ENCODE data around the gene CHI3L1.

The CHI3L1 gene

GRCh38 chr1:203180611-203181330 lies 5.7 kb downstream of the CHI3L1 start:
- DNase-seq = no peak

- no peak for DNase-seq
Observed at GRCh38 chr1:203179667-203180005, 6.9 kb downstream of the CHI3L1 start.

- DNase-seq = peak; percentile 80
Observed at GRCh38 chr1:203178821-203179666, 7.5 kb downstream of the CHI3L1 start.

DNA sequence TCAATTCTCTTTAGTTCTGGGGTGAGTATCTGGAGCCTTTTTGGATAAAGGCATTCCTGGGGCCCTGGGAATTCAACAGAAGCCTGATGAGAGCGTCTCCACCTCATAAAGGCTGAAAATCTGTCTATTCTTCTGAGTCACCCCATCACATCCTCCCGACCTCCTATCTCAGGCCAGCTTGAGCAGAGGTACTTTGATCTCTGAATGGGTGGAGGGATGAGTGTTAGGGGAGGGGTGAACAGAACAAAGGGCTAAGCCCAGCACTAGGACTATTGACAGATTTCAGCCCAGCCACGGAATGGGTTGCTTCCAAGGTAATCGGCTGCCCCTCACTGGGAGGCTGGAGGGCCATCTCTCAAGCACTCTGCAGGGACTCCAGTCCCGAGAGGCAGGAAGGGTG lies 8.4 kb downstream of the CHI3L1 start:
- DNase-seq = no peak

DNA sequence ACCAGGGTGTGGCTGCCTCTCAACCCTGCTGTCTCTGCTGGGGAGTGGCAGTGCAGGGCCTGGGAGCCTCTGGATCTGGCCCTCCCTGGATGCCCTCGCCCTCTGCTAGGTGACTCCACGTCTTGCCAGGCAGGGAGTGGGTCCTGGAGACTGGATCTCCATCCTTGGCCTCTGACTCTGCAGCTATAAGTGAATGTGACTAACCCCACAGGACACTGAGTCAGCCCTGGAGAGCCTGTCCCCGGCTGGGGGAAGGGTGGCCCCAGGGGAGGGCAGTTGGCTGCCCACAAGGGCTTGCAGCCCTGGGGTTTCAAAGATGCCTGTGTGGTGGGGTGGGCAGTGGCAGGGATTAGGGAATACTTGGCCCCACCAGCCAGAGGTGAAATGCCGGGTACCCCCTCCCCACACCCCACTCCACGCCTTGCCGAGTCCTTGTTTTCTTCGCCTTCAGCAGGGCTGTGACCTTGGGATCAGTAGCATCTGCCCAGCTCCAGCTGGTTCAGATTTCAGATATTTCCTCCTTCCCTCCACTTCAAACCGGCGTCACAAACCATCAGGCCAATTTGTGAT lies 8.9 kb downstream of the CHI3L1 start:
- DNase-seq = peak; percentile 21

DNA sequence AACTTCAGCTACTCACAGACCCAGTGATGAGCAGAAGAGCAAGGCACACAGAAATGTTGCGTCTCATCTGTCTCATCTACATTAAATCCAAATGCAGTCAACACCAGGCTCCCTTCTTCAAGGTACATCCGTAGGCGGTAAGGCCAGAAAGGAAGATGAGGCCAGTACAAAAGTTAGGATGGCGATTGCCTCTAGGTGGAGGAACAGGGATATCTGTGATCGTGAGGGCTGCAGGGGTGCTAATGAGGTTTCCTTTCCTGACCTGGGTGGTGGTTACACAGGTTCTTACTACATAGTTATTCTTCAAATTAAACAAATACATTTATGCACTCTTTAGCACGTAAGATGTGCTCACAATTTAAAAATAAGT lies 9.5 kb downstream of the CHI3L1 start:
- no peak for DNase-seq

DNA sequence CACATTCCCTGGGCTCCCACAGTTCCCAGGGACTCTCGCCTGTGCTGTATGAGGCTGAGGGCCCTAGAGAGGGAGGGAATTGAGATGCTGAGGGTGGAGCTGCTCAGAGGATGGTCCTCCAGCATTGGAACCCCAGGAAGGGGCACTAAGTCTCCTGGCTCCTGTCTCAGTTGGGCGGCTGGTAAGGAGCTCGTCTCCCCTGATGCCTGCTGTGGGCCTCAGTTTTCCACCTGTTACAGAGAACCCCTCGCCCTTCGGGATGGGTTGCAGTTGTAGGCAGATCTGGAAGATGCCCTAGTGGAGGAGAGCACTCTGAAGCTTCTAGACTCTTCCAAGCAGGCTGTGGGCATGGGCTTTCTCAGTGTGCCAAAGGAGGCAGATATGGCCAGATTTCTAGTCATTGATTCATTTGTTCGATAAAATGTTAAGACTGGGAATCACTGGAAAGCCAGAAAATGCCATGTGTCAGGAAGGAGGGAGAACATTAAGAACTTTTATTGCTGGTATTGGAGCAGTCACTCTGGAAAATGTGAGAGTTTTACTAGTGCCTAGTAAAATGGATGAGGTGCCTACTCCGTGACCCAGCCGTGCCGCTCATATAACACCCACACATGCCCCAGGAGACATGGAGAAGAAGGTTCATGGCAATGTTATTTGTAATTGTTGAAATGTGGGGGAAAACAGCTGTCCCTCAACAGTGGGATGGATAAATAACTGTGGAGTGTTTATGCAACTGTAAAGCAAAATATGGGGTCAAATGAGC lies 10.1 kb downstream of the CHI3L1 start:
- no peak for DNase-seq

DNA sequence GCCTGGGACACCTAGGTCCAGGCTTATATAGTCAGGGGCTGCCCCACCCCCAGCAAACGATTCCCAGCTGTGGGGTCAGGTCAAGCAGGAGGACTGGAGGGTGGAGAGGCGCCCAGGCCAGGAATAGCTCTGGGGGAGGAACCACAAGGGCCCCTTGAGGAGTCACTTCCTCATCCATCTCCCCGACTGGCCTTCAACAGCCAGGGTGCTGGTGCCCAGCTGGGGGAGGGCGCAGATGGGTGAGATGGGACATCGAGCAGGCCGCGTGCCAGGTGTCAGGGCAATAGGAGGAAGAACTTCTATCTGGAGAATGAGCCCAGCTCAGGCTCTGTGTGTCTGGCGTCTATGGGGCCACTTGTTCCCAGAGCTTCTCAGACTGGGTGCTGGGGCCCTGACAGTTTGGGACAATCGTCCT lies 10.7 kb downstream of the CHI3L1 start:
- DNase-seq = peak; percentile 99

DNA sequence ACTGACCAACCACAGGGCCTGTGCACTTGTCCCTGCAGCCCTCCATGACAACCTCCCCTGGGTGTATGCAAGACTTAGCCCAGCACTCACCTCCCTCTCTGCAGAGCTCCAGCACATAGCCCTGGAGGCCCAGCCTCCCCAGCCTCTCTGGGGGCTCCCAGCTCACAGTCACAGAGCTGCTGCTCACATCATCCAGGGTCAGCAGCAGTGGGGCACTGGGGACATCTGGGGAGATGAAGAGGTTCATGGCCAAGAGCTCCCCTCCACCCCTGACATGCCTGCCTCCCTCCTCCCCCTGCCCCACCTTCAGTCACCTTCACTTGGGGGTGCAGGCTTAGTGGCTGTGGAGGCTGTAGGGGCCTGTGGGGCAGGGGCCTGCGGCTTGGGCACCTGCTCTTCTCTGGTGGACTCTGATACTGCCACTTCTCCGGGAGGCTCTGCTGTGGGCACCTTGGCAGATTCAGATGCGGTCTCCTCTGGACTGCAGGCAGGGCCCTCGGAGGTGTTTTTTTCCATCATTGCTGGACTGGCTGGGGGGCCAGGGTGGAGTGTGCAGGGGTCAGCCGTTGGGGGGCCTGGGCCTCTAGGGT lies 11.2 kb downstream of the CHI3L1 start, which contains the start of gene MYBPH:
MYBPH (minus strand) TSS at position 590 of the 590 bp plus-strand sequence; CDS start at position 519, 71 bp downstream.
- DNase-seq = no peak

GRCh38 chr1:203174324-203174985 lies 12.0 kb downstream of the CHI3L1 start:
- DNase-seq = no peak

DNA sequence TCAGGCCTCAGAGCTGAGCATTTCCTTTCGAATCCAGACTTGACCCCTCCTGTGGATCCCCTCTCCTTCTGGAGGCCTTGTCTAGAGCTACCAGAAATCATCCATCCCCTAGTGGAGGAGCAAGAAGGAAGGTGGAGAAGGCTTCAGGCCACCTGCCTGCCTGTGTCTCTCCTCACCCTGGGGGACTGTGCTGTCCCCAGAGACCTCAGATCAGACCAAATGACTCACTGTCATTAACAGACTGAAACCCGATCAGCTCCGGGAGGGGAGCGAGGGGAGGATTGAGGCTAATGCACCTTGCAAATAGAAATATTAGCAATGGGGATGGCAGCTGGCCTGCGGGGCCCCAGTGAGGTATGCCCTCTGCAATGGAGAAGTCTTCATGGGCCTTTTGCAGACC lies 12.9 kb downstream of the CHI3L1 start:
- no peak for DNase-seq

- no peak for DNase-seq
Observed at GRCh38 chr1:203173011-203173555, 13.4 kb downstream of the CHI3L1 start.

GRCh38 chr1:203172184-203173010 lies 14.1 kb downstream of the CHI3L1 start:
- peak; percentile 42 for DNase-seq

- no peak for DNase-seq
Observed at GRCh38 chr1:203171341-203172183, 14.9 kb downstream of the CHI3L1 start.

- DNase-seq = no peak
Observed at GRCh38 chr1:203170625-203171330, 15.7 kb downstream of the CHI3L1 start.

DNA sequence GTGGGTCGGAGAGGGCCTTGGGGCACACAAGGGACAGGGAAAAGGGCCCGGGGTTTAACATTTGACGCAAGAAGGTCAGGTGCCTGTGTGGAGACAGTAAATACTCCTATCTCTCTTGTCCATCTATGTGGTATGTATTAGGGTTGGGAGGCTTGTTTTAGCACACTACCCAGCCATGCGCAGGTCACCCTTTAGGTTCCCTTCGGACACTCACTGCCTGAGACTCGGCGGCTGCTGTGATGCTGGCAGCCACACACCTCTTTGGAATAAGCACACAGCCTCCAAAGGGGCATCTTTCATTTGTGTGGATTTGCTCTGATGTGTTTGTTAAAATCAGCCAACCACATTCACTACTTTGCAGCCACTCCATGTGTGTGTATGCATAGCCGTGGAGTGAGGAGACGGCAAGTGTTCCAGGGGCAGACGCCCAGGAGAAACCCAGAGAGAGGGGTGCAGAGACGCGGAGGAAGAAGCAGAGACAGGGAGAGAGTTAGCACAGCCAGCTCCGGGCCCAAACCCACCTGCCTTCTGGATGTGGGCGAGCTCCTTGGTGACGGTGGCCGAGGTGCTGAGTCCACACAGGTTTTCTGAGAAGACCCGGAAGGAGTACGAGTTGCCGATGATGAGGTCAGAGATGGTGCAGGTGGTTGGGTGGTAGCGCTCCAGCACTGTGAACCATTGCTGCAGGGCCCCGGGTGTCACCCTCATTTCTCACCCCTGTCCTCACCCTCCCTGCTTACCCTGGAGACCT lies 16.6 kb downstream of the CHI3L1 start:
- DNase-seq = no peak

GRCh38 chr1:203168991-203169390 lies 17.5 kb downstream of the CHI3L1 start:
- DNase-seq = no peak

DNA sequence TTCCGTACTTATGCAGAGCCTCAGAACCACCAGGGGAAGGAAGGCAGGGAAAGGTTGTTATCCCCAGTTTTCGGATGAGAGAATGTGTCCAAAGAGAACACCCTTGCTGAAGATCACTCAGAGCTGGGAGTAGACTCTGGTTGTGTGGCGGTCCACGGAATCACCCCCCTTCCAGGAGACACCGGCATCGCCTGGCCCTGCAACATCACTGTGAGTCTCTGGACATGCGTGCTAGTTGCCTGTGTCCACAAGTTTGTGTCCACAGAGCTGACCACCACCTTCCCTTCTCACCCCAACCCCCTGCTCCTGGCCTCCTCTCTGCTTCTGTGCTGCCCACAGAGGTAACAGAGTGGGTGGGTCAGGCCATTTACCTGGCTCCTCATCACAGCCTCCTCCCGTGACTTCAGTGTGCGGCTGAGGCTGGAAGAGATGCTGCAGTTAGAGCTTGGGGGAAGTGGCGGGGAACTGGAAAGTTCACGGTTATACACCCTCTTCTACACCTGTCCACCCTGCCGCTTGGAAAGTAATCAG lies 18.2 kb downstream of the CHI3L1 start:
- DNase-seq = no peak

DNA sequence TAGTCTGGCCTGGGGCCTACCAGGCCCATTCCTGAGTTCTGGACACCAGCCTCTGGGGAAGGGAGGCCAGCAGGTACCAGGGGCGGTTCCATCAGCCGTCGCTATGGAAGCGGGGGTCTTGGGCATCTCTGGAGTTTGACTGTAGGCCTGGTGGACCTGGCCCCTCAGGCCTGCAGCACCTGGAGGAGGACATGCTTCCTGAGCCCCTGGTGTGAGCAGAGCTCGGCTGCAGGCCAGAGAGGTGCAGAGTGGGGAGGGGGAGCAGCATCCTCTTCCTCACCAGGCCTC lies 18.6 kb downstream of the CHI3L1 start:
- DNase-seq = no peak
